Pons (tissue), 1 donor: ENCODE data around the gene ANKRD33B.
"Not testable (repeated sequence)": the region's sequence is repeated elsewhere in the genome, so short reads cannot be mapped to it uniquely, and the experiment has no call there.

ENCODE experiments used
- DNase-seq: peaks from one replicate; pipeline ENCODE4 v3.0.0-alpha.2; 2016; ENCODE audit warnings: low spot score

The ANKRD33B gene

GRCh38 chr5:10559151-10559550 is 4.7 kb upstream of the ANKRD33B start:
- DNase-seq = no peak

GRCh38 chr5:10559871-10560270 is 4.0 kb upstream of the ANKRD33B start:
- DNase-seq = no peak

- DNase-seq = no peak
Measured at GRCh38 chr5:10562201-10563109, 1.4 kb upstream of the ANKRD33B start.

GRCh38 chr5:10563110-10563944 is 543 bp upstream of the ANKRD33B start:
- DNase-seq = no peak

- DNase-seq = no peak
Measured at GRCh38 chr5:10564838-10565784, 1.2 kb downstream of the ANKRD33B start.

GRCh38 chr5:10565785-10566542 is 2.1 kb downstream of the ANKRD33B start:
- DNase-seq = no peak

GRCh38 chr5:10566543-10567068 is 2.7 kb downstream of the ANKRD33B start:
- DNase-seq = no peak

GRCh38 chr5:10567121-10567591 is 3.3 kb downstream of the ANKRD33B start:
- DNase-seq = no peak

- DNase-seq = no peak
Measured at GRCh38 chr5:10567781-10568321, 4.0 kb downstream of the ANKRD33B start.

GRCh38 chr5:10570540-10570939 is 6.7 kb downstream of the ANKRD33B start:
- not testable (repeated sequence) for DNase-seq

GRCh38 chr5:10572451-10572850 is 8.6 kb downstream of the ANKRD33B start:
- no peak for DNase-seq

- no peak for DNase-seq
Measured at GRCh38 chr5:10573487-10574145, 9.7 kb downstream of the ANKRD33B start.

- DNase-seq = not testable (repeated sequence)
Measured at GRCh38 chr5:10574879-10575278, 11.0 kb downstream of the ANKRD33B start.

- no peak for DNase-seq
Measured at GRCh38 chr5:10576121-10576789, 12.4 kb downstream of the ANKRD33B start.

- DNase-seq = no peak
Measured at GRCh38 chr5:10576790-10577189, 12.9 kb downstream of the ANKRD33B start.

GRCh38 chr5:10577371-10578292 is 13.8 kb downstream of the ANKRD33B start:
- no peak for DNase-seq

GRCh38 chr5:10578293-10578665 is 14.4 kb downstream of the ANKRD33B start:
- no peak for DNase-seq

GRCh38 chr5:10578869-10579268 is 15.0 kb downstream of the ANKRD33B start:
- no peak for DNase-seq
